K562 (cell line): Measurements from ENCODE around the gene EGR1. TPM values are rescaled to one million over a fixed set of nuclear protein-coding genes. Genes with fewer than 3 reads are reported as not detected.

ENCODE experiments used
- BCL6 ChIP-seq: fragments of 250-450 bp; sonication (Bioruptor Pico); IDR thresholded peaks from 2 replicates; pipeline ENCODE4 v1.4.0; 2020
- EP400 ChIP-seq: fragments of 450-650 bp; IDR thresholded peaks from 2 replicates; pipeline ENCODE4 v1.6.1; 2017; ENCODE audit warnings: antibody characterized with exemption, mild to moderate bottlenecking, moderate library complexity
- FIP1L1 ChIP-seq: fragments of 200-400 bp; formaldehyde crosslinking; IDR thresholded peaks from 2 replicates; pipeline ENCODE4 v1.6.1; 2018; ENCODE audit warnings: mild to moderate bottlenecking, low read depth, low read length; ENCODE audit not compliant: poor library complexity, severe bottlenecking
- HBP1 ChIP-seq: fragments of 450-650 bp; formaldehyde crosslinking; IDR thresholded peaks from 2 replicates; pipeline ENCODE4 v1.4.0; 2022; ENCODE audit warnings: missing genetic modification characterization
- ID3 ChIP-seq, 2 experiments: fragments of 250-450 bp in 1 of 2; fragments of 450-650 bp in 1 of 2; sonication (Bioruptor Pico) in 1 of 2; IDR thresholded peaks; 2 replicates each; pipeline versions ENCODE4 v1.6.1 to v1.8.0; 2016 to 2021; ENCODE audit warnings: mild to moderate bottlenecking in 2 of 2, moderate library complexity in 2 of 2, missing compliant biosample characterization in 1 of 2, missing genetic modification characterization in 1 of 2
- NKRF ChIP-seq: fragments of 450-650 bp; IDR thresholded peaks from 2 replicates; pipeline ENCODE4 v1.6.1; 2016; ENCODE audit warnings: borderline replicate concordance
- PRPF4 ChIP-seq: fragments of 200-400 bp; formaldehyde crosslinking; IDR thresholded peaks from one replicate; pipeline ENCODE4 v1.6.1; 2017; ENCODE audit warnings: low read length, low read depth, mild to moderate bottlenecking; ENCODE audit not compliant: insufficient read depth, poor library complexity, severe bottlenecking
- PTBP1 ChIP-seq: fragments of 200-400 bp; formaldehyde crosslinking; IDR thresholded peaks from 2 replicates; pipeline ENCODE4 v1.6.1; 2017; ENCODE audit warnings: low read depth, low read length
- REST ChIP-seq, 2 experiments: fragments of 450-650 bp; formaldehyde crosslinking in 1 of 2; IDR thresholded peaks; 2 replicates each; pipeline versions ENCODE4 v1.4.0 to v1.6.1; 2014 to 2020; ENCODE audit warnings: mild to moderate bottlenecking in 2 of 2, borderline replicate concordance in 1 of 2, low read depth in 1 of 2
- SAFB2 ChIP-seq: fragments of 200-400 bp; formaldehyde crosslinking; IDR thresholded peaks from 2 replicates; pipeline ENCODE4 v1.6.1; 2018; ENCODE audit warnings: borderline replicate concordance, low read length, low read depth, moderate library complexity; ENCODE audit not compliant: severe bottlenecking
- SAP30 ChIP-seq: fragments of 200-600 bp; sonication (generic); IDR thresholded peaks from 2 replicates; pipeline ENCODE4 v1.6.1; 2012; ENCODE audit warnings: borderline replicate concordance, low read depth, mild to moderate bottlenecking, moderate library complexity, low read length, control low read depth, inconsistent platforms; ENCODE audit not compliant: insufficient read depth, poor library complexity, severe bottlenecking
- SMARCA4 ChIP-seq: fragments of 450-650 bp; IDR thresholded peaks from 2 replicates; pipeline ENCODE4 v1.6.1; 2016
- SOX6 ChIP-seq: fragments of 450-650 bp; IDR thresholded peaks from 2 replicates; pipeline ENCODE4 v1.6.1; 2014; ENCODE audit warnings: mild to moderate bottlenecking
- polyA plus RNA-seq, 8 experiments: library from polyadenylated mRNA; depleted of rRNA in 4 of 8; stranded (reverse) in 5 of 8; unstranded in 3 of 8; fragments of >200 nt; fragmentation: Nextera tagmentation in 2 of 8; fragmentation: Illumina TruSeq in 1 of 8; extraction: Ambion mirVana in 2 of 8; extraction: Trizol in 1 of 8; gene quantifications; 2 replicates each; pipeline versions ENCODE4 v1.2.1 to v1.2.3, GENCODE V29; 2011 to 2014; ENCODE audit warnings: inconsistent platforms in 1 of 8, missing spikeins in 1 of 8
- total RNA-seq, 7 experiments: library from RNA; depleted of rRNA in 6 of 7; stranded (reverse); fragments of >200 nt in 6 of 7; fragmentation: Illumina TruSeq in 2 of 7; extraction: Trizol in 2 of 7; gene quantifications; 2 replicates each; pipeline versions ENCODE4 v1.2.1 to v1.2.3, GENCODE V29; 2011 to 2021; ENCODE audit warnings: low replicate concordance in 1 of 7

Gene EGR1
- total and polyA plus RNA-seq, 9 of the 15 experiments (the other 6 are each of a cell fraction or from before 2014, with no cell fraction given): 1.3 to 132 (median 21.5) TPM

GRCh38 chr5:138465261-138466124, at the start of gene EGR1 (continued):
- TF ChIP-seq REST (IDR thresholded peaks at IDR 0.05; ENCODE audit: borderline replicate concordance): peak; percentile 4; the same call in 1 of the 2 replicates
- peak; percentile 16; the same call in 1 of the 2 replicates for TF ChIP-seq REST (CRISPR knock-in tag; IDR thresholded peaks at IDR 0.05; ENCODE audit: low read depth)
- TF ChIP-seq PTBP1: peak; percentile 97
- no peak for TF ChIP-seq EP400
- peak; percentile 19 for TF ChIP-seq NKRF
- TF ChIP-seq HBP1 (CRISPR knock-in tag): 0 out of 2 replicates have a peak, but pooled peaks have one; percentile 52
- TF ChIP-seq SMARCA4: no peak
- peak; percentile 99 for TF ChIP-seq PRPF4
- TF ChIP-seq BCL6 (CRISPR knock-in tag): no peak
- peak; percentile 79 for TF ChIP-seq SAP30
- peak; percentile 100 for TF ChIP-seq FIP1L1
- TF ChIP-seq ID3 (CRISPR knock-in tag; IDR thresholded peaks at IDR 0.05): no peak
- 0 out of 2 replicates have a peak, but pooled peaks have one; percentile 8 for TF ChIP-seq ID3 (tag; IDR thresholded peaks at IDR 0.05)
- no peak for TF ChIP-seq SAFB2
- TF ChIP-seq SOX6: no peak
